NCI-H460 (cell line): ENCODE results near the gene HLA-B. TPM values are rescaled to one million over a fixed set of nuclear protein-coding genes. Genes with fewer than 3 reads are reported as not detected.

Experiments used
- DNase-seq: peaks from one replicate; pipeline ENCODE4 v3.0.0-alpha.2; 2016; ENCODE audit warnings: low read depth; ENCODE audit errors: extremely low read depth
- small RNA-seq, 2 experiments: library from RNA; depleted of rRNA; stranded (forward); fragments of <200 nt; gene quantifications; one replicate each; pipeline ENCODE3, GENCODE V24; 2014
- total RNA-seq: library from RNA; depleted of rRNA; stranded (reverse); fragments of >200 nt; shearing (Covaris generic); gene quantifications from 2 replicates; pipeline ENCODE4 v1.2.3, GENCODE V29; 2014; rRNA removed

Gene HLA-B
- total RNA-seq, 1 experiment from 2014 or later = 133 TPM

- DNase-seq = no peak
These were observed 47.3 kb downstream of the HLA-B start for GRCh38 chr6:31309641-31310040.

GRCh38 chr6:31308845-31309175, 48.2 kb downstream of the HLA-B start:
- no peak for DNase-seq

- no peak for DNase-seq
These were observed 48.7 kb downstream of the HLA-B start for GRCh38 chr6:31308050-31308844.

GRCh38 chr6:31307669-31308049, 49.3 kb downstream of the HLA-B start:
- no peak for DNase-seq

GRCh38 chr6:31305703-31306219, 51.2 kb downstream of the HLA-B start:
- DNase-seq = no peak

GRCh38 chr6:31304683-31305082, 52.3 kb downstream of the HLA-B start:
- DNase-seq = no peak

Small RNA genes within 50 kb of the gene (small RNA-seq; reads per million reads assigned to genes)
- gene HLA-S (0 reads per million in 2 experiments), gene MIR6891 (0 reads per million in 2 experiments), gene RF00019 (0 reads per million in 2 experiments), gene RNU6-283P (0 reads per million in 2 experiments)

Other genes with a start within 250 kb of the HLA-B start
- not detected in 2 replicates for gene C6orf15, start 244.6 kb downstream of the HLA-B start, total RNA-seq
- 0.09 and 0.37 TPM in 2 replicates for gene PSORS1C1, start 242.4 kb downstream of the HLA-B start, total RNA-seq
- not detected in 2 replicates for gene CDSN, start 236.7 kb downstream of the HLA-B start, total RNA-seq
- gene PSORS1C2, start 218.1 kb downstream of the HLA-B start, total RNA-seq = not detected in 2 replicates
- gene CCHCR1, start 199.4 kb downstream of the HLA-B start, total RNA-seq = 8.6 and 10.7 TPM in 2 replicates
- gene TCF19, start 198.6 kb downstream of the HLA-B start, total RNA-seq = 5.6 and 5.8 TPM in 2 replicates
- not detected in 2 replicates for gene POU5F1, start 186.5 kb downstream of the HLA-B start, total RNA-seq
- gene HLA-C, start 85.1 kb downstream of the HLA-B start, total RNA-seq = 84.6 and 85.8 TPM in 2 replicates
- gene MICA, start 46.4 kb upstream of the HLA-B start, total RNA-seq = 13.7 and 15.2 TPM in 2 replicates
- gene MICB, start 141.0 kb upstream of the HLA-B start, total RNA-seq = 6.5 and 6.8 TPM in 2 replicates
- not detected in 2 replicates for gene MCCD1, start 171.8 kb upstream of the HLA-B start, total RNA-seq
- gene DDX39B, start 184.8 kb upstream of the HLA-B start, total RNA-seq = 488 and 493 TPM in 2 replicates
- gene ATP6V1G2, start 189.4 kb upstream of the HLA-B start, total RNA-seq = 0.23 and 0.27 TPM in 2 replicates
- gene NFKBIL1, start 190.4 kb upstream of the HLA-B start, total RNA-seq = 20.5 and 20.6 TPM in 2 replicates
- gene LTA, start 215.1 kb upstream of the HLA-B start, total RNA-seq = not detected in 2 replicates
- not detected in 2 replicates for gene TNF, start 218.4 kb upstream of the HLA-B start, total RNA-seq
- not detected in 2 replicates for gene LTB, start 225.2 kb upstream of the HLA-B start, total RNA-seq
- gene LST1, start 229.1 kb upstream of the HLA-B start, total RNA-seq = not detected in 2 replicates
- not detected in 2 replicates for gene NCR3, start 235.8 kb upstream of the HLA-B start, total RNA-seq